Measurements from ENCODE around the gene ANKRD35. TPM values are rescaled to one million over a fixed set of nuclear protein-coding genes. Genes with fewer than 3 reads are reported as not detected.
"Not testable (repeated sequence)": the region's sequence is repeated elsewhere in the genome, so short reads cannot be mapped to it uniquely, and the experiment has no call there.

The ANKRD35 gene
- total RNA-seq, 1 donor from 2014 or later, result not detected

- Mint-ChIP-seq H3K9me3 (no peaks in the 10 kb centered on the region), H3K27ac (no peak overlapping the region), H3K4me3 (no peak overlapping the region), H3K4me1 (peaks cover 10% of the 10 kb centered on the region), H3K36me3 (ENCODE audit: low read depth) (peaks cover 14% of the 10 kb centered on the region), H3K27me3 (no peaks in the 10 kb centered on the region)
- intact Hi-C loops (cut with micrococcal nuclease), result loop anchor here (1.0 to 5.0 kb wide), 8 partner anchors 8 to 111 kb away; partner anchors contain the start of genes ANKRD34A, LIX1L, PEX11B and PIAS3
- TF ChIP-seq CTCF (IDR thresholded peaks at IDR 0.05), result no peak
- ChIA-PET POLR2A (interaction anchor here (0.6 to 5.3 kb wide), 23 partner anchors 8 to 125 kb away, joined by 3 to 128 read pairs (median 9); partner anchors contain the start of genes ANKRD34A, ANKRD35, ITGA10 and LIX1L), CTCF (interaction anchor here (1.2 to 2.0 kb wide), 7 partner anchors 8 to 88 kb away, joined by 4 to 23 read pairs (median 9); partner anchors contain the start of genes ANKRD34A, LIX1L, NUDT17 and PEX11B)
- ATAC-seq (ENCODE audit: low read depth) (peak; percentile 3), DNase-seq (peak; percentile 23)
Observed at GRCh38 chr1:145926686-145927062, 41.0 kb upstream of the ANKRD35 start.

GRCh38 chr1:145922266-145922665 lies 36.6 kb upstream of the ANKRD35 start:
- intact Hi-C loops (cut with micrococcal nuclease), result no loop called here
- ChIA-PET CTCF (no interaction called here), POLR2A (no interaction called here)
- Mint-ChIP-seq H3K9me3 (no peaks in the 10 kb centered on the region), H3K27me3 (no peaks in the 10 kb centered on the region), H3K4me1 (peaks cover 25% of the 10 kb centered on the region), H3K4me3 (no peak overlapping the region), H3K27ac (no peak overlapping the region), H3K36me3 (ENCODE audit: low read depth) (peaks cover 24% of the 10 kb centered on the region)
- TF ChIP-seq CTCF (IDR thresholded peaks at IDR 0.05), result no peak
- DNase-seq (no peak), ATAC-seq (ENCODE audit: low read depth) (no peak)

GRCh38 chr1:145920297-145920696 lies 34.6 kb upstream of the ANKRD35 start:
- POLR2A ChIA-PET, result interaction anchor here (0.6 to 3.9 kb wide), 4 partner anchors 8 to 119 kb away, joined by 6 to 109 read pairs (median 52); partner anchors contain the start of genes PIAS3 and RBM8A
- H3K27ac Mint-ChIP-seq; ATAC-seq (ENCODE audit: low read depth); intact Hi-C loops (cut with micrococcal nuclease); CTCF ChIA-PET; H3K27me3 Mint-ChIP-seq; H3K9me3 Mint-ChIP-seq; DNase-seq: not testable (repeated sequence)
- Mint-ChIP-seq H3K36me3 (ENCODE audit: low read depth) (peaks cover 39% of the 10 kb centered on the region), H3K4me1 (peaks cover 34% of the 10 kb centered on the region), H3K4me3 (peak overlapping the region; percentile 95)

GRCh38 chr1:145918992-145919939 lies 33.6 kb upstream of the ANKRD35 start:
- ChIA-PET CTCF (interaction anchor here (1.2 to 2.2 kb wide), 5 partner anchors 8 to 74 kb away, joined by 3 to 8 read pairs (median 4); partner anchors contain the start of genes ANKRD34A, NUDT17, PIAS3 and POLR3GL), POLR2A (interaction anchor here (0.7 to 3.9 kb wide), 26 partner anchors 9 to 1681 kb away, joined by 3 to 109 read pairs (median 6); partner anchors contain the start of genes ANKRD34A, ANKRD35, ITGA10 and LIX1L)
- Mint-ChIP-seq H3K36me3 (ENCODE audit: low read depth) (peaks cover 45% of the 10 kb centered on the region), H3K9me3 (no peaks in the 10 kb centered on the region), H3K4me3 (peak overlapping the region; percentile 95), H3K27me3 (no peaks in the 10 kb centered on the region), H3K4me1 (peaks cover 35% of the 10 kb centered on the region), H3K27ac (peak overlapping the region; percentile 93)
- ATAC-seq (ENCODE audit: low read depth), result peak; percentile 6
- intact Hi-C loops (cut with micrococcal nuclease), result loop anchor here (1.0 kb wide), 3 partner anchors 8 to 60 kb away; partner anchors contain the start of genes LIX1L, PIAS3 and RBM8A
- no peak for DNase-seq
- no peak for TF ChIP-seq CTCF (IDR thresholded peaks at IDR 0.05)

- TF ChIP-seq CTCF (IDR thresholded peaks at IDR 0.05), result no peak
- H3K4me1 Mint-ChIP-seq, result peaks cover 35% of the 10 kb centered on the region
- DNase-seq (peak; percentile 88), ATAC-seq (ENCODE audit: low read depth) (peak; percentile 90)
- CTCF ChIA-PET, result interaction anchor here (1.2 to 2.2 kb wide), 6 partner anchors 9 to 73 kb away, joined by 3 to 8 read pairs (median 4); partner anchors contain the start of genes ANKRD34A, NUDT17, PIAS3 and POLR3GL
- H3K27me3 Mint-ChIP-seq, result no peaks in the 10 kb centered on the region
- H3K4me3 Mint-ChIP-seq, result peak within 1 kb of the TSS; percentile 95
- peak within 1 kb of the TSS; percentile 93 for H3K27ac Mint-ChIP-seq
- intact Hi-C loops (cut with micrococcal nuclease), result loop anchor here (1.0 kb wide), 3 partner anchors 9 to 59 kb away; partner anchors contain the start of genes LIX1L, PIAS3 and RBM8A
- H3K36me3 Mint-ChIP-seq (ENCODE audit: low read depth), result peaks cover 47% of the 10 kb centered on the region
- POLR2A ChIA-PET, result interaction anchor here (0.7 to 3.9 kb wide), 26 partner anchors 9 to 1681 kb away, joined by 3 to 109 read pairs (median 5); partner anchors contain the start of genes ANKRD34A, ANKRD35, ITGA10 and LIX1L
- no peaks in the 10 kb centered on the region for H3K9me3 Mint-ChIP-seq
Observed at GRCh38 chr1:145918144-145918991, 32.7 kb upstream of the ANKRD35 start, which contains the start of gene PEX11B. TSS of gene PEX11B (minus strand) at chr1:145918717. CDS start at chr1:145918688, 29 bp downstream.
